Neural crest cell (in vitro differentiated cells): ENCODE results near the gene ZBTB47. TPM values are rescaled to one million over a fixed set of nuclear protein-coding genes. Genes with fewer than 3 reads are reported as not detected.

ENCODE experiments used
- DNase-seq: peaks from one replicate; pipeline ENCODE4 v3.0.0; 2021; ENCODE audit warnings: low read depth, mixed read lengths, low spot score
- H3K27ac Mint-ChIP-seq: one replicate; pipeline ENCODE4 v1.8.0; 2021; ENCODE audit warnings: mild to moderate bottlenecking, mixed read lengths; ENCODE audit not compliant: unreplicated experiment
- H3K27me3 Mint-ChIP-seq: 2 replicates; pipeline ENCODE4 v1.8.0; 2021; ENCODE audit warnings: low read depth, mild to moderate bottlenecking, mixed read lengths
- H3K36me3 Mint-ChIP-seq: 2 replicates; pipeline ENCODE4 v1.8.0; 2021; ENCODE audit warnings: low read depth, mild to moderate bottlenecking, mixed read lengths
- H3K4me1 Mint-ChIP-seq: 2 replicates; pipeline ENCODE4 v1.8.0; 2021; ENCODE audit warnings: mixed read lengths
- H3K4me3 Mint-ChIP-seq: one replicate; pipeline ENCODE4 v1.8.0; 2021; ENCODE audit warnings: mild to moderate bottlenecking, mixed read lengths
- H3K9me3 Mint-ChIP-seq: 2 replicates; pipeline ENCODE4 v1.8.0; 2021; ENCODE audit warnings: mixed read lengths
- CTCF ChIP-seq: fragments of 200-600 bp; sonication (generic); conservative IDR thresholded peaks from 2 replicates; pipeline ENCODE4 v1.5.0; 2021; ENCODE audit warnings: antibody characterized with exemption, mild to moderate bottlenecking
- total RNA-seq: library from RNA; stranded (reverse); gene quantifications from 2 replicates; pipeline ENCODE4 v1.2.1, GENCODE V29; 2021

Gene ZBTB47
- total RNA-seq, 1 donor from 2014 or later: 6.6 TPM

GRCh38 chr3:42663581-42664437 is 10.3 kb downstream of the ZBTB47 start:
- Mint-ChIP-seq H3K27ac (no peak overlapping the region), H3K4me1 (no peaks in the 10 kb centered on the region), H3K36me3 (no peaks in the 10 kb centered on the region), H3K4me3 (no peak overlapping the region), H3K27me3 (no peaks in the 10 kb centered on the region), H3K9me3 (no peaks in the 10 kb centered on the region)
- no peak for TF ChIP-seq CTCF
- DNase-seq: no peak

GRCh38 chr3:42664438-42664803 is 10.9 kb downstream of the ZBTB47 start:
- H3K27ac Mint-ChIP-seq: no peak overlapping the region
- no peaks in the 10 kb centered on the region for H3K4me1 Mint-ChIP-seq
- no peaks in the 10 kb centered on the region for H3K9me3 Mint-ChIP-seq
- H3K4me3 Mint-ChIP-seq: no peak overlapping the region
- TF ChIP-seq CTCF: no peak
- no peak for DNase-seq
- H3K27me3 Mint-ChIP-seq: no peaks in the 10 kb centered on the region
- no peaks in the 10 kb centered on the region for H3K36me3 Mint-ChIP-seq

GRCh38 chr3:42665050-42665878 is 11.8 kb downstream of the ZBTB47 start:
- Mint-ChIP-seq H3K27me3 (no peaks in the 10 kb centered on the region), H3K9me3 (peaks cover under 1% of the 10 kb centered on the region), H3K27ac (no peak overlapping the region), H3K4me1 (no peaks in the 10 kb centered on the region), H3K4me3 (no peak overlapping the region), H3K36me3 (no peaks in the 10 kb centered on the region)
- DNase-seq: no peak
- no peak for TF ChIP-seq CTCF

- Mint-ChIP-seq H3K27me3 (no peaks in the 10 kb centered on the region), H3K27ac (no peak overlapping the region), H3K4me3 (no peak overlapping the region), H3K36me3 (no peaks in the 10 kb centered on the region), H3K9me3 (peaks cover 2% of the 10 kb centered on the region), H3K4me1 (no peaks in the 10 kb centered on the region)
- no peak for TF ChIP-seq CTCF
- DNase-seq: no peak
These were observed 12.5 kb downstream of the ZBTB47 start for GRCh38 chr3:42666022-42666421.

GRCh38 chr3:42666577-42666998 is 13.1 kb downstream of the ZBTB47 start:
- no peak for TF ChIP-seq CTCF
- H3K36me3 Mint-ChIP-seq: no peaks in the 10 kb centered on the region
- H3K9me3 Mint-ChIP-seq: peaks cover 2% of the 10 kb centered on the region
- H3K27ac Mint-ChIP-seq: no peak overlapping the region
- peaks cover 1% of the 10 kb centered on the region for H3K27me3 Mint-ChIP-seq
- no peak overlapping the region for H3K4me3 Mint-ChIP-seq
- no peak for DNase-seq
- no peaks in the 10 kb centered on the region for H3K4me1 Mint-ChIP-seq
